Naive B cell (primary cell): ENCODE results near the gene OR4E2. TPM values are rescaled to one million over a fixed set of nuclear protein-coding genes. Genes with fewer than 3 reads are reported as not detected.
"Not testable (repeated sequence)": the region's sequence is repeated elsewhere in the genome, so short reads cannot be mapped to it uniquely, and the experiment has no call there.

Experiments used
- ATAC-seq, 2 donors: fragments of 150-1000 bp; cut with Tn5 transposase; 2 replicates each; pipeline ENCODE4 v1.10.0; 2021; ENCODE audit warnings: low read depth in 2 of 2, mild to moderate bottlenecking in 2 of 2, moderate library complexity in 2 of 2
- DNase-seq: peaks from one replicate; pipeline ENCODE4 v3.0.0; 2022
- H3K27ac Mint-ChIP-seq, 6 donors: one replicate each; pipeline ENCODE4 v1.8.0; 2020 to 2022; ENCODE audit warnings: mild to moderate bottlenecking in 6 of 6, mixed read lengths in 6 of 6, moderate library complexity in 5 of 6, inconsistent platforms in 2 of 6
- H3K27me3 Mint-ChIP-seq, 3 donors: one replicate each; pipeline ENCODE4 v1.8.0; 2021 to 2022; ENCODE audit warnings: mixed read lengths in 3 of 3, mild to moderate bottlenecking in 1 of 3
- H3K36me3 Mint-ChIP-seq, 2 donors: one replicate each; pipeline ENCODE4 v1.8.0; 2020 to 2022; ENCODE audit warnings: mixed read lengths in 2 of 2, inconsistent platforms in 1 of 2, mild to moderate bottlenecking in 1 of 2
- H3K4me1 Mint-ChIP-seq, 3 donors: one replicate each; pipeline ENCODE4 v1.8.0; 2020 to 2022; ENCODE audit warnings: mixed read lengths in 3 of 3, inconsistent platforms in 1 of 3, mild to moderate bottlenecking in 1 of 3, moderate library complexity in 1 of 3
- H3K4me3 Mint-ChIP-seq, 8 donors: one replicate each; pipeline ENCODE4 v1.8.0; 2020 to 2022; ENCODE audit warnings: mild to moderate bottlenecking in 8 of 8, mixed read lengths in 8 of 8, moderate library complexity in 8 of 8, inconsistent platforms in 2 of 8
- H3K9me3 Mint-ChIP-seq, 7 donors: one replicate each; pipeline ENCODE4 v1.8.0; 2020 to 2022; ENCODE audit warnings: mixed read lengths in 7 of 7, mild to moderate bottlenecking in 5 of 7, inconsistent platforms in 2 of 7, moderate library complexity in 1 of 7
- polyA plus RNA-seq, 6 donors: library from polyadenylated mRNA; unstranded; fragments of 300-500 nt; fragmentation: Illumina TruSeq; gene quantifications; one replicate each; pipeline ENCODE4 v1.2.3, GENCODE V29; 2021; ENCODE audit warnings: low read depth in 6 of 6

Gene OR4E2
- not detected for polyA plus RNA-seq

GRCh38 chr14:21653331-21653885, at the start of gene OR4E2:
Gene OR4E2 (plus strand): TSS chr14:21653835. CDS start chr14:21665083, 11,248 bp downstream.
- peaks cover 10 to 31% (median 12%) of the 10 kb centered on the region in 3 donors for H3K27me3 Mint-ChIP-seq
- H3K9me3 Mint-ChIP-seq: peaks cover 0 to 6% (median 0%) of the 10 kb centered on the region in 7 donors
- DNase-seq (no peak), ATAC-seq (no peak)
- no peak within 1 kb of the TSS for H3K4me3 Mint-ChIP-seq
- no peaks in the 10 kb centered on the region for H3K4me1 Mint-ChIP-seq
- H3K27ac Mint-ChIP-seq: no peak within 1 kb of the TSS
- no peaks in the 10 kb centered on the region for H3K36me3 Mint-ChIP-seq

- H3K9me3 Mint-ChIP-seq: peaks cover 0 to 7% (median 0%) of the 10 kb centered on the region in 7 donors
- no peaks in the 10 kb centered on the region for H3K4me1 Mint-ChIP-seq
- no peak overlapping the region for H3K4me3 Mint-ChIP-seq
- no peak for DNase-seq
- H3K27ac Mint-ChIP-seq: no peak overlapping the region
- H3K36me3 Mint-ChIP-seq: no peaks in the 10 kb centered on the region
- ATAC-seq: no peak
- peaks cover 24 to 27% (median 24%) of the 10 kb centered on the region in 3 donors for H3K27me3 Mint-ChIP-seq
Observed at GRCh38 chr14:21612324-21612723, 41.3 kb upstream of the OR4E2 start.

- Mint-ChIP-seq H3K4me3 (no peak overlapping the region), H3K36me3 (no peaks in the 10 kb centered on the region), H3K9me3 (peaks cover 0 to 7% (median 0%) of the 10 kb centered on the region in 7 donors), H3K27ac (no peak overlapping the region), H3K27me3 (peaks cover 25 to 35% (median 32%) of the 10 kb centered on the region in 3 donors), H3K4me1 (no peaks in the 10 kb centered on the region)
- no peak for DNase-seq
- no peak for ATAC-seq
Observed at GRCh38 chr14:21614240-21614639, 39.4 kb upstream of the OR4E2 start.

- no peak for DNase-seq
- Mint-ChIP-seq H3K9me3 (peaks cover 0 to 13% (median 6%) of the 10 kb centered on the region in 7 donors), H3K4me1 (no peaks in the 10 kb centered on the region), H3K27ac (no peak overlapping the region), H3K27me3 (peaks cover 29 to 39% (median 31%) of the 10 kb centered on the region in 3 donors), H3K36me3 (no peaks in the 10 kb centered on the region), H3K4me3 (no peak overlapping the region)
- ATAC-seq: no peak
Observed at GRCh38 chr14:21617614-21618013, 36.0 kb upstream of the OR4E2 start.

GRCh38 chr14:21626491-21627230, 27.0 kb upstream of the OR4E2 start:
- Mint-ChIP-seq H3K9me3 (peaks cover 0 to 14% (median 3%) of the 10 kb centered on the region in 7 donors), H3K4me3 (no peak overlapping the region), H3K27ac (no peak overlapping the region), H3K36me3 (no peaks in the 10 kb centered on the region), H3K4me1 (no peaks in the 10 kb centered on the region), H3K27me3 (peaks cover 8 to 36% (median 28%) of the 10 kb centered on the region in 3 donors)
- no peak for ATAC-seq
- no peak for DNase-seq

- Mint-ChIP-seq H3K9me3 (peaks cover 0 to 14% (median 3%) of the 10 kb centered on the region in 7 donors), H3K27me3 (peaks cover 12 to 41% (median 19%) of the 10 kb centered on the region in 3 donors)
- not testable (repeated sequence) for H3K36me3 Mint-ChIP-seq, H3K27ac Mint-ChIP-seq, H3K4me3 Mint-ChIP-seq, DNase-seq, H3K4me1 Mint-ChIP-seq, ATAC-seq
Observed at GRCh38 chr14:21630503-21630902, 23.1 kb upstream of the OR4E2 start.

- Mint-ChIP-seq H3K4me3 (no peak overlapping the region), H3K27me3 (peaks cover 7 to 40% (median 19%) of the 10 kb centered on the region in 3 donors), H3K9me3 (peaks cover 0 to 14% (median 3%) of the 10 kb centered on the region in 7 donors), H3K36me3 (no peaks in the 10 kb centered on the region), H3K4me1 (no peaks in the 10 kb centered on the region), H3K27ac (no peak overlapping the region)
- DNase-seq (no peak), ATAC-seq (no peak)
Observed at GRCh38 chr14:21631084-21631483, 22.6 kb upstream of the OR4E2 start.

- no peak within 1 kb of the TSS for H3K4me3 Mint-ChIP-seq
- H3K27me3 Mint-ChIP-seq: peaks cover 0 to 30% (median 19%) of the 10 kb centered on the region in 3 donors
- no peak for ATAC-seq
Observed at GRCh38 chr14:21634840-21635239, 18.8 kb upstream of the OR4E2 start, which contains the start of gene OR10G2. Gene OR10G2 (minus strand): TSS chr14:21634940. CDS start chr14:21634842, 98 bp downstream.

GRCh38 chr14:21642683-21643082, 11.0 kb upstream of the OR4E2 start:
- peaks cover 0 to 4% (median 0%) of the 10 kb centered on the region in 7 donors for H3K9me3 Mint-ChIP-seq
- H3K27ac Mint-ChIP-seq: no peak overlapping the region
- H3K36me3 Mint-ChIP-seq: no peaks in the 10 kb centered on the region
- no peak for ATAC-seq
- peaks cover 0 to 14% (median 8%) of the 10 kb centered on the region in 3 donors for H3K27me3 Mint-ChIP-seq
- no peak overlapping the region for H3K4me3 Mint-ChIP-seq
- peaks cover 0 to 2% (median 0%) of the 10 kb centered on the region in 3 donors for H3K4me1 Mint-ChIP-seq
- DNase-seq: no peak

More at GRCh38 chr14:21634840-21635239, 18.8 kb upstream of the OR4E2 start, which contains the start of gene OR10G2:
- DNase-seq: no peak
- Mint-ChIP-seq H3K27ac (no peak within 1 kb of the TSS), H3K9me3 (peaks cover 0 to 8% (median 0%) of the 10 kb centered on the region in 7 donors), H3K4me1 (no peaks in the 10 kb centered on the region), H3K36me3 (no peaks in the 10 kb centered on the region)

GRCh38 chr14:21643407-21643806, 10.2 kb upstream of the OR4E2 start:
- Mint-ChIP-seq H3K4me1 (peaks cover 0 to 2% (median 0%) of the 10 kb centered on the region in 3 donors), H3K36me3 (no peaks in the 10 kb centered on the region), H3K9me3 (peaks cover 0 to 4% (median 0%) of the 10 kb centered on the region in 7 donors), H3K27me3 (peaks cover 0 to 13% (median 8%) of the 10 kb centered on the region in 3 donors), H3K27ac (peak overlapping the region in 1 of 6 donors; percentile 32), H3K4me3 (no peak overlapping the region)
- no peak for DNase-seq
- no peak for ATAC-seq

- no peak overlapping the region for H3K4me3 Mint-ChIP-seq
- H3K4me1 Mint-ChIP-seq: no peaks in the 10 kb centered on the region
- peaks cover 6 to 32% (median 10%) of the 10 kb centered on the region in 3 donors for H3K27me3 Mint-ChIP-seq
- no peak for DNase-seq
- peaks cover 0 to 4% (median 0%) of the 10 kb centered on the region in 7 donors for H3K9me3 Mint-ChIP-seq
- no peaks in the 10 kb centered on the region for H3K36me3 Mint-ChIP-seq
- no peak overlapping the region for H3K27ac Mint-ChIP-seq
- ATAC-seq: no peak
Observed at GRCh38 chr14:21647380-21647779, 6.3 kb upstream of the OR4E2 start.

- Mint-ChIP-seq H3K4me3 (no peak overlapping the region), H3K9me3 (peaks cover 0 to 4% (median 0%) of the 10 kb centered on the region in 7 donors)
- no peak for DNase-seq
Observed at GRCh38 chr14:21652209-21652808, 1.3 kb upstream of the OR4E2 start.

GRCh38 chr14:21654215-21654614, 580 bp downstream of the OR4E2 start:
- Mint-ChIP-seq H3K4me3 (no peak overlapping the region), H3K9me3 (peaks cover 0 to 6% (median 0%) of the 10 kb centered on the region in 7 donors), H3K27ac (no peak overlapping the region), H3K36me3 (no peaks in the 10 kb centered on the region), H3K4me1 (no peaks in the 10 kb centered on the region), H3K27me3 (peaks cover 12 to 34% (median 17%) of the 10 kb centered on the region in 3 donors)
- ATAC-seq (no peak), DNase-seq (no peak)

More at GRCh38 chr14:21652209-21652808, 1.3 kb upstream of the OR4E2 start:
- no peak overlapping the region for H3K27ac Mint-ChIP-seq
- peaks cover 8 to 29% (median 9%) of the 10 kb centered on the region in 3 donors for H3K27me3 Mint-ChIP-seq
- ATAC-seq: no peak
- no peaks in the 10 kb centered on the region for H3K36me3 Mint-ChIP-seq
- no peaks in the 10 kb centered on the region for H3K4me1 Mint-ChIP-seq
